Fibroblast of villous mesenchyme (primary cell): ENCODE data around the gene KMT2E. TPM values are rescaled to one million over a fixed set of nuclear protein-coding genes. Genes with fewer than 3 reads are reported as not detected.

ENCODE experiments used
- DNase-seq: peaks from one replicate; pipeline ENCODE4 v3.0.0-alpha.2; 2010; ENCODE audit warnings: low read depth
- H3K4me3 ChIP-seq: 2 replicates; pipeline ENCODE4 v1.5.1; 2011; ENCODE audit warnings: low read depth, mild to moderate bottlenecking, low read length
- CTCF ChIP-seq: IDR thresholded peaks from 2 replicates; pipeline ENCODE4 v1.5.1; 2012; ENCODE audit warnings: low read depth, mild to moderate bottlenecking, low read length; ENCODE audit not compliant: insufficient read depth
- total RNA-seq: library from RNA; depleted of rRNA; stranded (reverse); fragments of >200 nt; gene quantifications from 2 replicates; pipeline ENCODE4 v1.2.3, GENCODE V29; 2012

Gene KMT2E
- total RNA-seq, 1 donor = 110 TPM

GRCh38 chr7:104992306-104992705, 21.7 kb upstream of the KMT2E start:
- no peak for DNase-seq
- H3K4me3 ChIP-seq = no peak overlapping the region
- TF ChIP-seq CTCF = no peak

GRCh38 chr7:104993217-104993862, 20.7 kb upstream of the KMT2E start:
- TF ChIP-seq CTCF = no peak
- DNase-seq = no peak
- no peak overlapping the region for H3K4me3 ChIP-seq

- no peak overlapping the region for H3K4me3 ChIP-seq
- DNase-seq = no peak
- TF ChIP-seq CTCF = no peak
Observed at GRCh38 chr7:104998040-104998752, 15.8 kb upstream of the KMT2E start.

- TF ChIP-seq CTCF = no peak
- no peak overlapping the region for H3K4me3 ChIP-seq
- DNase-seq = no peak
Observed at GRCh38 chr7:105000200-105000599, 13.8 kb upstream of the KMT2E start.

GRCh38 chr7:105000927-105001336, 13.1 kb upstream of the KMT2E start:
- no peak for TF ChIP-seq CTCF
- DNase-seq = no peak

GRCh38 chr7:105001652-105002184, 12.3 kb upstream of the KMT2E start:
- TF ChIP-seq CTCF = no peak
- no peak overlapping the region for H3K4me3 ChIP-seq
- DNase-seq = no peak

More at GRCh38 chr7:105000927-105001336, 13.1 kb upstream of the KMT2E start:
- no peak overlapping the region for H3K4me3 ChIP-seq
